Measurements from ENCODE around the gene LUC7L3. TPM values are rescaled to one million over a fixed set of nuclear protein-coding genes. Genes with fewer than 3 reads are reported as not detected.

LUC7L3 gene
- total RNA-seq, 2 donors from 2014 or later, result 122 to 169 TPM

DNA sequence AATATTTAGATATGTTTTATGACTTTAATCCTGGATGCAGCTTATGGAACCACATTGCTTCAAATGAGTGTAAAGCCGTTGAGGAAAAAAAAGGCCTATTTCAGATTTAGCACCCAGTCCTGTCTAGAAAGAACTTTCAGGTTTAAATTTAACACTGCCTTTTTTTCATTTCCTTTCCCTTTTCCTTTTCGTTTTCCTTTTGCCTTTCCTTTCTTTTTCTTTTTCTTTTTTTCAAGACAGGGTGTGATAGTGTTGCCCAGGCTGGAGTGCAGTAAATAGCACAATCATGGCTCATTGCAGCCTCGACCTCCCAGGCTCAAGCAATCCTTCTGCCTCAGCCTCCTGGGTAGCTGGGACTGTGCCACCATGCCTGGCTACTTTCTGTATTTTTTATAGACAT is 15.9 kb downstream of the LUC7L3 start:
- Mint-ChIP-seq H3K9me3 (no peaks in the 10 kb centered on the region), H3K4me1 (peaks cover 5% of the 10 kb centered on the region), H3K27me3 (ENCODE audit: insufficient read depth) (no peaks in the 10 kb centered on the region), H3K4me3 (no peak overlapping the region), H3K36me3 (ENCODE audit: low read depth) (peaks cover 40% of the 10 kb centered on the region), H3K27ac (no peak overlapping the region)
- no peak overlapping the region for H3K9ac ChIP-seq (ENCODE audit: extremely low read depth, low read length, poor library complexity, severe bottlenecking)
- no peaks in the 10 kb centered on the region for H3K27me3 ChIP-seq (ENCODE audit: control insufficient read depth, insufficient read depth, low read length, poor library complexity, severe bottlenecking)
- no peak for TF ChIP-seq CTCF (conservative IDR thresholded peaks at IDR 0.05)
- peaks cover 41% of the 10 kb centered on the region for H3K36me3 ChIP-seq (ENCODE audit: control insufficient read depth, insufficient read depth, low read length)
- no peak overlapping the region for H3K27ac ChIP-seq (ENCODE audit: low read depth, low read length)
- H3K9me3 ChIP-seq (ENCODE audit: control insufficient read depth, low read length), result no peaks in the 10 kb centered on the region
- H3K4me3 ChIP-seq (ENCODE audit: low read length), result no peak overlapping the region
- no peak for DNase-seq
- WGBS, 2 experiments (ENCODE audit: insufficient coverage in 1 of 2, insufficient read length in 1 of 2), result 99 to 100% methylated on average over 2 to 3 of the region's 3 CpGs
- H3K4me1 ChIP-seq (ENCODE audit: control insufficient read depth, insufficient read depth, low read length), result no peaks in the 10 kb centered on the region

DNA sequence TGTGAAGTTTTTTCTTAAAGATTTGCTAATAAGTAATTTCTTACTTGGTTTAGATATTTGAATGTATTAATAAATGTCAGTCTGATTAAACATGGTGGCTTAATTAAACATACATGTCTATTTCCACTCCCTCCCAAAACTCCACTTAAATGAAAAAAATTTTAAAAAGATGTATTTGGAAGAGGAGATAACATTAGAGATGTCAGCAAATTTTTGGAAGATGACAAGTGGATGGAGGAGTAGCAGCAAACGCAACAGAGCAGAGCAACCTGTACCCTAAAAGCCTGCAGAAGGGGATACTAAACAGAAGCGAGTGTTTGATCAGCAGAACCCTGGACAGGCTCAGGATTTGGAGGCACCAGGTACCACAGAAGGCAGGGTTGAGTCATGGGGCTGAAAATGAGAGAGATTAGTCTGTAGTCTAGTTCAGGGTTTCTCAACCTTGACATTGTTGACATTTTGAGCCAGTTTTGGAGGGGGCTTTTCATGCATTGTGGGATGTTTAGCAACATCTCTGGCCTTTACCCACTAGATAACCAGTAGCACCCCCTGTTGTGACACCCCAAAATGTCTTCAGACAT is 17.8 kb downstream of the LUC7L3 start:
- H3K9ac ChIP-seq (ENCODE audit: extremely low read depth, low read length, poor library complexity, severe bottlenecking), result no peak overlapping the region
- no peaks in the 10 kb centered on the region for H3K9me3 ChIP-seq (ENCODE audit: control insufficient read depth, low read length)
- TF ChIP-seq CTCF (conservative IDR thresholded peaks at IDR 0.05), result no peak
- Mint-ChIP-seq H3K27me3 (ENCODE audit: insufficient read depth) (no peaks in the 10 kb centered on the region), H3K36me3 (ENCODE audit: low read depth) (peaks cover 56% of the 10 kb centered on the region), H3K9me3 (no peaks in the 10 kb centered on the region), H3K4me3 (no peak overlapping the region), H3K27ac (no peak overlapping the region), H3K4me1 (peaks cover 5% of the 10 kb centered on the region)
- H3K27ac ChIP-seq (ENCODE audit: low read depth, low read length), result no peak overlapping the region
- no peaks in the 10 kb centered on the region for H3K4me1 ChIP-seq (ENCODE audit: control insufficient read depth, insufficient read depth, low read length)
- WGBS, 2 experiments (ENCODE audit: insufficient coverage in 1 of 2, insufficient read length in 1 of 2), result 90 to 98% methylated on average over 2 of the region's 2 CpGs
- DNase-seq, result peak; percentile 32
- peaks cover 60% of the 10 kb centered on the region for H3K36me3 ChIP-seq (ENCODE audit: control insufficient read depth, insufficient read depth, low read length)
- no peaks in the 10 kb centered on the region for H3K27me3 ChIP-seq (ENCODE audit: control insufficient read depth, insufficient read depth, low read length, poor library complexity, severe bottlenecking)
- no peak overlapping the region for H3K4me3 ChIP-seq (ENCODE audit: low read length)

DNA sequence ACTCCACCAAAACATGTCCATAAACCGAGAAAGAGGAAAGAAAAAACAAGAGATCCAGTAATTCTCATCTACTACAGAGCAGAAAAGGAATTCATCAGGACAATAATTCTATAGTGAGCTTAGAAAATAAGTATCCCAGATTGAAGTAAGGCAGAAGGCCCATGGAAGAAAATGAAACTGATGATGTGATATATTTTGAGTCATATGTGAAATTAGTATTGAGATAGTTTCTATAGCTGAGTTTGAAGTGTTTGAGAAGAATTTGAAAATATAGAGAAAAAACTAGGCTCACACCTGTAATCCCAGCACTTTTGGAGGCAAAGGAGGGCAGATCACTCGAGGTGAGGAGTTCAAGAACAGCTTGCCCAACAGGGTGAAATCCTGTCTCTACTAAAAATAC is 19.7 kb downstream of the LUC7L3 start:
- H3K9me3 Mint-ChIP-seq, result no peaks in the 10 kb centered on the region
- H3K27ac Mint-ChIP-seq, result no peak overlapping the region
- Histone ChIP-seq H3K9ac (ENCODE audit: extremely low read depth, low read length, poor library complexity, severe bottlenecking) (no peak overlapping the region), H3K27ac (ENCODE audit: low read depth, low read length) (no peak overlapping the region), H3K4me3 (ENCODE audit: low read length) (no peak overlapping the region), H3K9me3 (ENCODE audit: control insufficient read depth, low read length) (no peaks in the 10 kb centered on the region), H3K36me3 (ENCODE audit: control insufficient read depth, insufficient read depth, low read length) (peaks cover 74% of the 10 kb centered on the region), H3K4me1 (ENCODE audit: control insufficient read depth, insufficient read depth, low read length) (no peaks in the 10 kb centered on the region), H3K27me3 (ENCODE audit: control insufficient read depth, insufficient read depth, low read length, poor library complexity, severe bottlenecking) (no peaks in the 10 kb centered on the region)
- H3K27me3 Mint-ChIP-seq (ENCODE audit: insufficient read depth), result no peaks in the 10 kb centered on the region
- H3K36me3 Mint-ChIP-seq (ENCODE audit: low read depth), result peaks cover 69% of the 10 kb centered on the region
- no peak overlapping the region for H3K4me3 Mint-ChIP-seq
- no peak for TF ChIP-seq CTCF (conservative IDR thresholded peaks at IDR 0.05)
- H3K4me1 Mint-ChIP-seq, result peaks cover 5% of the 10 kb centered on the region
- DNase-seq, result peak; percentile 16
- 69 to 75% methylated on average over 1 to 2 of the region's 2 CpGs for WGBS, 2 experiments (ENCODE audit: insufficient coverage in 1 of 2, insufficient read length in 1 of 2)

Data from endodermal cell (in vitro differentiated cells).